GM18873 (cell line): ENCODE measurements around the gene NXNL1.
"Not testable (repeated sequence)": the region's sequence is repeated elsewhere in the genome, so short reads cannot be mapped to it uniquely, and the experiment has no call there.

Source experiments
- ATAC-seq: cut with Tn5 transposase; IDR thresholded peaks from one replicate; pipeline ENCODE4 v1.9.1; 2021; ENCODE audit warnings: mild to moderate bottlenecking, moderate library complexity, moderate number of reproducible peaks; ENCODE audit not compliant: unreplicated experiment, low FRiP score

The NXNL1 gene

GRCh38 chr19:17487284-17488121, 26.8 kb upstream of the NXNL1 start:
- ATAC-seq = no peak

GRCh38 chr19:17486545-17487240, 26.0 kb upstream of the NXNL1 start:
- ATAC-seq = no peak

GRCh38 chr19:17484520-17485185, 23.9 kb upstream of the NXNL1 start:
- no peak for ATAC-seq

- ATAC-seq = no peak
Measured at GRCh38 chr19:17483605-17484002, 22.9 kb upstream of the NXNL1 start.

GRCh38 chr19:17482877-17483604, 22.3 kb upstream of the NXNL1 start:
- ATAC-seq = no peak

GRCh38 chr19:17481986-17482385, 21.3 kb upstream of the NXNL1 start:
- ATAC-seq = no peak

- ATAC-seq = no peak
Measured at GRCh38 chr19:17479325-17479791, 18.6 kb upstream of the NXNL1 start.

GRCh38 chr19:17475541-17476115, 14.9 kb upstream of the NXNL1 start:
- ATAC-seq = no peak

GRCh38 chr19:17475011-17475540, 14.3 kb upstream of the NXNL1 start:
- not testable (repeated sequence) for ATAC-seq

- ATAC-seq = no peak
Measured at GRCh38 chr19:17473041-17473440, 12.3 kb upstream of the NXNL1 start.

GRCh38 chr19:17471410-17472125, 10.8 kb upstream of the NXNL1 start:
- ATAC-seq = no peak

- peak; percentile 74 for ATAC-seq
Measured at GRCh38 chr19:17470068-17470841, 9.5 kb upstream of the NXNL1 start, which contains the start of gene SLC27A1. TSS of gene SLC27A1 (plus strand) at chr19:17470524. CDS start at chr19:17470541, 17 bp downstream.

GRCh38 chr19:17469481-17470067, 8.8 kb upstream of the NXNL1 start:
- peak; percentile 20 for ATAC-seq

- no peak for ATAC-seq
Measured at GRCh38 chr19:17469092-17469480, 8.4 kb upstream of the NXNL1 start.

- no peak for ATAC-seq
Measured at GRCh38 chr19:17468302-17469091, 7.8 kb upstream of the NXNL1 start.

- ATAC-seq = no peak
Measured at GRCh38 chr19:17467471-17468301, 7.0 kb upstream of the NXNL1 start.
